Activated CD4-positive, alpha-beta T cell treated with anti-CD3 and anti-CD28 coated beads for 48 hours (primary cell): ENCODE data around the gene DALRD3.
"Not testable (repeated sequence)": the region's sequence is repeated elsewhere in the genome, so short reads cannot be mapped to it uniquely, and the experiment has no call there.

Experiments used
- DNase-seq: peaks from one replicate; pipeline ENCODE4 v3.0.0-alpha.2; 2020

The DALRD3 gene

GRCh38 chr3:49021213-49021812 lies 2.9 kb upstream of the DALRD3 start:
- DNase-seq, result peak; percentile 99

- peak; percentile 49 for DNase-seq
Observed at GRCh38 chr3:49020330-49021212, 2.2 kb upstream of the DALRD3 start.

GRCh38 chr3:49019941-49020329 lies 1.6 kb upstream of the DALRD3 start:
- no peak for DNase-seq

- DNase-seq, result no peak
Observed at GRCh38 chr3:49018707-49019006, 277 bp upstream of the DALRD3 start.

- no peak for DNase-seq
Observed at GRCh38 chr3:49017229-49017970, 980 bp downstream of the DALRD3 start.

GRCh38 chr3:49016414-49017228 lies 1.8 kb downstream of the DALRD3 start:
- DNase-seq, result no peak

GRCh38 chr3:49015765-49016164 lies 2.6 kb downstream of the DALRD3 start:
- no peak for DNase-seq

- no peak for DNase-seq
Observed at GRCh38 chr3:49015072-49015471, 3.3 kb downstream of the DALRD3 start.

GRCh38 chr3:49013738-49014660 lies 4.4 kb downstream of the DALRD3 start:
- peak; percentile 72 for DNase-seq

GRCh38 chr3:49013113-49013737 lies 5.2 kb downstream of the DALRD3 start:
- DNase-seq, result no peak

GRCh38 chr3:49012441-49013017 lies 5.9 kb downstream of the DALRD3 start:
- DNase-seq, result no peak

GRCh38 chr3:49009396-49009795 lies 9.0 kb downstream of the DALRD3 start:
- no peak for DNase-seq

GRCh38 chr3:49008627-49009026 lies 9.8 kb downstream of the DALRD3 start:
- not testable (repeated sequence) for DNase-seq

- DNase-seq, result peak; percentile 91
Observed at GRCh38 chr3:49007771-49008528, 10.4 kb downstream of the DALRD3 start.

- peak; percentile 99 for DNase-seq
Observed at GRCh38 chr3:49007068-49007770, 11.2 kb downstream of the DALRD3 start, which contains the start of gene WDR6. Gene WDR6 (plus strand): TSS chr3:49007391. CDS start chr3:49007432, 41 bp downstream.

- no peak for DNase-seq
Observed at GRCh38 chr3:49006408-49007067, 11.8 kb downstream of the DALRD3 start.

- DNase-seq, result no peak
Observed at GRCh38 chr3:49005998-49006397, 12.4 kb downstream of the DALRD3 start.

GRCh38 chr3:49005303-49005680 lies 13.1 kb downstream of the DALRD3 start:
- DNase-seq, result no peak
